GM12892 (cell line): ENCODE data around the gene OR1B1.

Source experiments
- POLR2A ChIP-seq: IDR thresholded peaks from 2 replicates; pipeline ENCODE4 v1.6.1; 2011; ENCODE audit warnings: low read depth, low read length, control low read depth
- POLR2AphosphoS5 ChIP-seq: IDR thresholded peaks from 2 replicates; pipeline ENCODE4 v1.6.1; 2011; ENCODE audit warnings: low read depth, low read length, control low read depth

- TF ChIP-seq POLR2A (no peak), POLR2AphosphoS5 (no peak)
Measured at GRCh38 chr9:122656378-122656777, 1.0 kb downstream of the OR1B1 start.
